Kidney epithelial cell (primary cell): ENCODE measurements around the gene RGMB. TPM values are rescaled to one million over a fixed set of nuclear protein-coding genes. Genes with fewer than 3 reads are reported as not detected.
"Not testable (repeated sequence)": the region's sequence is repeated elsewhere in the genome, so short reads cannot be mapped to it uniquely, and the experiment has no call there.

Experiments
- DNase-seq: peaks from one replicate; pipeline ENCODE4 v3.0.0-alpha.2; 2010; ENCODE audit warnings: low read depth
- H3K27me3 ChIP-seq: 2 replicates; pipeline ENCODE4 v1.6.0; 2011; ENCODE audit warnings: low read length; ENCODE audit not compliant: control insufficient read depth, insufficient read depth
- H3K36me3 ChIP-seq: 2 replicates; pipeline ENCODE4 v1.5.1; 2011; ENCODE audit warnings: low read length; ENCODE audit not compliant: control insufficient read depth, insufficient read depth
- H3K4me3 ChIP-seq: 2 replicates; pipeline ENCODE4 v1.5.1; 2011; ENCODE audit warnings: low read depth, mild to moderate bottlenecking, control low read depth, low read length
- CTCF ChIP-seq: IDR thresholded peaks from 2 replicates; pipeline ENCODE4 v1.5.1; 2011; ENCODE audit warnings: mild to moderate bottlenecking, moderate library complexity, low read length, control low read depth, inconsistent platforms; ENCODE audit not compliant: insufficient read depth, poor library complexity, severe bottlenecking
- total RNA-seq: library from RNA; depleted of rRNA; stranded (reverse); fragments of >200 nt; gene quantifications from 2 replicates; pipeline ENCODE4 v1.2.3, GENCODE V29; 2015

The RGMB gene
- total RNA-seq, 1 donor from 2014 or later: 21.6 TPM

DNA sequence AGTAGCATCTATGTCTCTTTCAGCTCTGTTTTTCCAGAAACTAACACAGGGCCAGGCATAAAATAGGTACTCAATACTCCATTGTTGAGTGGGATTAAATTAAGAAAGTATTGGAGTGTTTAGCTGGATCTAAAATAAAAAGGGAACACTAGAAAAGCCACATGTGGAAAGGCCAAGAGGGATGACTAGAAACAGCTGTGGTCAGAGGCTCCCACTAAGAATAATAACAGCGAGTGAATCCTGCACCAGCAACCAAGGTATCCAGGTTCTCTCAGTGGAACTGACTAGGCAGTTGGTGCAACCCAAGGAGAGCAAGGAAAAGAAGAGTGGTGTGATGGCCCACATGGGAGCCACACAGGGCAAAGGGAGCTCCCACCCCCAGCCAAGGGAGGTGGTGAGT, 31.5 kb upstream of the RGMB start:
- Histone ChIP-seq H3K4me3 (no peak overlapping the region), H3K27me3 (no peaks in the 10 kb centered on the region), H3K36me3 (no peaks in the 10 kb centered on the region)
- no peak for TF ChIP-seq CTCF
- no peak for DNase-seq

DNA sequence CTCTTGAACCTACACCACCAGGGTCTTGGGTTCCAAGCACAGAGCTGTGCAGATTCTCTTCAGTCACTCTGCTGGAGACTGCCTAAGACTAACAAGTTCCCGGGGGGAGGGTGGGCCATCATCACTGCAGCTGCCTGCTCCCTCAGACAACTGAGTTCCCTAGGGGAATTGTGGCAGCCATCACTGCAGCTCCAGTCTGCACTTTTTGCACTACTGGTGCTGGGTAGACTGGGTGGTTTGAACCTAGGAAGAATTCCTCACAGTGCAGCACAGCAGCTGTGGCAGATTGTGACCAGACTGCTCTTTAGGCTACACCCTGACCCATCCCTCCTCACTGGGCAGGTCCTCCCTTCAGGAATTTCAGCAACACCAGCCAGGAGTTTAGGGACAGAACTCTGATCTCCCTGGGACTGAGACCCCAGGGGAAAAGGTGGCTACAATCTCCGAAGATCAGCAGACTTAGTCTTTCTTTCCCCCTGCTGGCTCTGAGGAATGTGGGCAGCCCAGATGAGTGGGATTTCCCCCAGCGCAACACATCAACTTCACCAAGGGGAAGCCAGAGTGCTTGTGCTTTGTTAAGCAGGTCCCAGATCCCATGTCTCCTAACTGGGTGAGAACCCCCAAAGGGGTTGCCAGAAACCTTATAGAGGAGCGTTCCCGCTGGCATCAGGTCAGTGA, 30.9 kb upstream of the RGMB start:
- H3K36me3 ChIP-seq: no peaks in the 10 kb centered on the region
- DNase-seq: no peak
- H3K27me3 ChIP-seq: no peaks in the 10 kb centered on the region
- no peak overlapping the region for H3K4me3 ChIP-seq
- no peak for TF ChIP-seq CTCF

GRCh38 chr5:98748259-98748658, 25.2 kb upstream of the RGMB start:
- not testable (repeated sequence) for H3K4me3 ChIP-seq, H3K27me3 ChIP-seq, DNase-seq, H3K36me3 ChIP-seq

DNA sequence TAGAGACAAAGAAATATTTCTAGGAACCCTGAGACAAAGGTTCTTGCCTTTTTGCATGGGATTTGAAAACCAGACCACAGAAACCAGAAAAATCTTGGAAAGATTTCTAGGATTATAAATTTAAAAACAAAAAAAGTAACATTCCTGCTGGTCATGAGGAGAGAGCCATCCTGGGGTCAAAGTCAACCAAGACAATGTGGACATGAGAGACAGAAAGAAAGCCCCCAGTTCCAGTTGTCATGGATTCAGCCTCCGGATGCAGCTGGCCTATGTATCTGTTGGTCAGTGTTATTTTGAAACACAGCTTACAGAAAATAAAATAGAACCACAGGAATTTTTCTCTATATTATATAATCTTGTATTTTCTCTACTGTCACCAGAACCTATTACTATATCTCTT, 24.4 kb upstream of the RGMB start:
- Histone ChIP-seq H3K36me3 (no peaks in the 10 kb centered on the region), H3K27me3 (no peaks in the 10 kb centered on the region), H3K4me3 (no peak overlapping the region)
- no peak for TF ChIP-seq CTCF
- no peak for DNase-seq

- TF ChIP-seq CTCF: no peak
- Histone ChIP-seq H3K36me3 (no peaks in the 10 kb centered on the region), H3K27me3 (no peaks in the 10 kb centered on the region), H3K4me3 (no peak overlapping the region)
- DNase-seq: no peak
Measured at GRCh38 chr5:98750693-98751092, 22.8 kb upstream of the RGMB start.

- not testable (repeated sequence) for H3K27me3 ChIP-seq, H3K4me3 ChIP-seq, DNase-seq, H3K36me3 ChIP-seq
Measured at GRCh38 chr5:98752331-98752730, 21.1 kb upstream of the RGMB start.

DNA sequence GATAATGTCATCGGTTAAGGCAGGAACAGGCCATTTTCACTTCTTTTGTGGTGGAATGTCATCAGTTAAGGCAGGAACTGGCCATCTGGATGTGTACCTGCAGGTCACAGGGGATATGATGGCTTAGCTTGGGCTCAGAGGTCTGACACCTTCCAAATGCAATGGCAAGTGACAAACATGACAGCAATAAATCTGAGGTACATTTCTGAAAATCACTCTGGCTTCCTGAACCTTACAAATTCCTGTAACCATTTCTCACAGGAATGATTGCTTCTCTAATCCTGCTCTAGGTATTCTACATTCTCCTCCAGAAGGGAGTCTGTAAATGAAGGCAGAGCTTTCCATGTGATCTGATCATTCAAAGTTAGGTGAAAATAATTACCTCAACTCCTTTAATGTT, 20.7 kb upstream of the RGMB start:
- not testable (repeated sequence) for H3K4me3 ChIP-seq, H3K27me3 ChIP-seq, DNase-seq, H3K36me3 ChIP-seq
